ENCODE data around the gene STRA6. TPM values are rescaled to one million over a fixed set of nuclear protein-coding genes. Genes with fewer than 3 reads are reported as not detected.

Gene STRA6
- total RNA-seq, 4 donors from 2014 or later = 0.39 to 1.9 TPM; not detected in 2

- Histone ChIP-seq H3K27ac (no peak overlapping the region), H3K36me3 (no peaks in the 10 kb centered on the region), H3K9me3 (no peaks in the 10 kb centered on the region), H3K4me1 (peaks cover 0 to 8% (median 0%) of the 10 kb centered on the region in 4 donors), H3K27me3 (no peaks in the 10 kb centered on the region), H3K4me3 (no peak overlapping the region)
- 32 to 34% methylated on average over 3 of the region's 3 CpGs for WGBS, 2 donors
- no peak for DNase-seq (ENCODE audit: low spot score in 2 of 2)
- TF ChIP-seq EP300 (IDR thresholded peaks at IDR 0.05) (no peak), POLR2A (IDR thresholded peaks at IDR 0.05) (no peak), CTCF (IDR thresholded peaks at IDR 0.05) (no peak)
Observed at GRCh38 chr15:74191798-74192197, 10.8 kb downstream of the STRA6 start.

- H3K4me3 ChIP-seq = no peak overlapping the region
- WGBS, 2 donors = 87 to 94% methylated on average over 10 to 11 of the region's 11 CpGs
- no peak for DNase-seq (ENCODE audit: low spot score in 2 of 2)
- no peak overlapping the region for H3K27ac ChIP-seq
- H3K4me1 ChIP-seq = no peaks in the 10 kb centered on the region
- H3K36me3 ChIP-seq = no peaks in the 10 kb centered on the region
- TF ChIP-seq EP300 (IDR thresholded peaks at IDR 0.05) = no peak
- TF ChIP-seq CTCF (IDR thresholded peaks at IDR 0.05) = no peak
- no peak for TF ChIP-seq POLR2A (IDR thresholded peaks at IDR 0.05)
- no peaks in the 10 kb centered on the region for H3K9me3 ChIP-seq
- H3K27me3 ChIP-seq = no peaks in the 10 kb centered on the region
Observed at GRCh38 chr15:74188216-74188615, 14.4 kb downstream of the STRA6 start.

DNA sequence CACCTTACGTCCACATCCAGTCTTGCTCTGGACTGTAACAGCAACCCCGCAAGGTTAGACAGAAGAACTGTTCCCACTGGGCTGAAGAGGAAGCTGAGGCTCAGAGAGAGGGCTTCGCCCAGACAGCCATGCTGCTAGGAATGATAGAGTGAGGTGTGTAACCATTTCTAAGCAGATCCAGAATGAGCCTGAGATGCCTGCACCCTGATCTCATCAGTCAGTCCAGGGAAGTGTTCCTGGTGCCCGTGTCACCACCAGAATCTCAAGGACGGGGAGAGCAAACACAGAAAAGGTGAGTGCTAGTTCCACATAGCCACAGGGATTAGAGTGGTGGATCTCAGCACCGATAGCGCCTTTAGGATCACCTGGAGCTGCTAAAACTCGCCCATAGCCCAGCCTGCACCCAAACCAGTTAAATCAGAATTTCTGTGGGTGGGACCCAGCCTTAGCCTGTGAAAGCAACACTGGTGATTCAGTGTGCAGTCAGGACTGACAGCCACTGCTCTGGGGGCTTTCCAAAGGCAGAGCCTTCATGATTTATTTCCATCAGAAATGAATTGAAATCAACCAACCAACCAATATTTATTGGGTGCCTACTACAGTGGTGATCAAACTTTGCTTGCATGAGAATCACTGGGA is 16.8 kb downstream of the STRA6 start:
- DNase-seq (ENCODE audit: low spot score in 2 of 2) = no peak
- H3K4me3 ChIP-seq = no peak overlapping the region
- 77 to 78% methylated on average over 8 of the region's 8 CpGs for WGBS, 2 donors
- H3K4me1 ChIP-seq = peaks cover 0 to 4% (median 0%) of the 10 kb centered on the region in 4 donors
- no peaks in the 10 kb centered on the region for H3K9me3 ChIP-seq
- H3K27ac ChIP-seq = no peak overlapping the region
- H3K27me3 ChIP-seq = no peaks in the 10 kb centered on the region
- no peaks in the 10 kb centered on the region for H3K36me3 ChIP-seq
- TF ChIP-seq EP300 (IDR thresholded peaks at IDR 0.05) (no peak), POLR2A (IDR thresholded peaks at IDR 0.05) (no peak), CTCF (IDR thresholded peaks at IDR 0.05) (no peak)

- 86 to 94% methylated on average over 9 to 12 of the region's 12 CpGs for WGBS, 2 donors
- H3K36me3 ChIP-seq = no peaks in the 10 kb centered on the region
- peaks cover 0 to 16% (median 10%) of the 10 kb centered on the region in 4 donors for H3K4me1 ChIP-seq
- TF ChIP-seq POLR2A (IDR thresholded peaks at IDR 0.05) (no peak), CTCF (IDR thresholded peaks at IDR 0.05) (no peak), EP300 (IDR thresholded peaks at IDR 0.05) (no peak)
- no peak overlapping the region for H3K27ac ChIP-seq
- H3K9me3 ChIP-seq = no peaks in the 10 kb centered on the region
- no peak for DNase-seq (ENCODE audit: low spot score in 2 of 2)
- H3K27me3 ChIP-seq = no peaks in the 10 kb centered on the region
- H3K4me3 ChIP-seq = no peak overlapping the region
Observed at GRCh38 chr15:74184582-74185091, 17.9 kb downstream of the STRA6 start.

DNA sequence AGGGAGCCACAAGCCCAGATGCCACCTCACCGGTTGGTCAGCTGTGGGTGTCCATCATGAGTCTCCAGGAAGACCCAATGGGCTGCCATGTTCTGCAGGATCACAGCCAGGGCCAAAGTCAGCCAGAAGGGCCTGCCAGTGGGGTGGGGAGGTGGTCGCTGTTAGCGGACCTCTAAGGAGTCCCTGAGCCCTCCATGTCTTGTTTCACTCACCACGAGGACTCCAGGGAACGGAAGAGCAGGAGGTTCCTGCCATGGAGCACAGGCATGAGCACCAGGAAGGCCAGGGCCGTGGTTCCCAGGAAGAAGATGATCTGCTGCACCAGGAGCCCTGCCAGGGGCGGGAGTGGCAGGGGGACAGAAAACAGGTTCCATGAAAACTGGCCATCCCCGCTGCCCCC is 20.5 kb downstream of the STRA6 start:
- Histone ChIP-seq H3K4me3 (no peak overlapping the region), H3K4me1 (peaks cover 0 to 40% (median 21%) of the 10 kb centered on the region in 4 donors), H3K27me3 (no peaks in the 10 kb centered on the region), H3K27ac (no peak overlapping the region), H3K9me3 (no peaks in the 10 kb centered on the region), H3K36me3 (no peaks in the 10 kb centered on the region)
- DNase-seq (ENCODE audit: low spot score in 2 of 2) = no peak
- WGBS, 2 donors = 89 to 94% methylated on average over 8 of the region's 8 CpGs
- TF ChIP-seq POLR2A (IDR thresholded peaks at IDR 0.05) = no peak
- no peak for TF ChIP-seq EP300 (IDR thresholded peaks at IDR 0.05)
- no peak for TF ChIP-seq CTCF (IDR thresholded peaks at IDR 0.05)
